Measurements from ENCODE around the gene LETM1. TPM values are rescaled to one million over a fixed set of nuclear protein-coding genes. Genes with fewer than 3 reads are reported as not detected.
A peak's percentile ranks its signal among the peaks of the same experiment; 100 is the strongest.

Gene LETM1
- 10 to 100 TPM; 25.7 to 30.7 TPM for polyA plus RNA-seq

GRCh38 chr4:1856071-1856942 is at the start of gene LETM1:
TSS of gene LETM1 (minus strand) at chr4:1856156. CDS start at chr4:1855950, 206 bp downstream.
- WGBS, 2 donors = 0% methylated on average over 97 to 107 of the region's 107 CpGs
- Histone ChIP-seq H3K27ac (ENCODE audit: low read depth in 2 of 2, low read length in 1 of 2) (peak within 1 kb of the TSS; percentile 88 to 89), H3K4me3 (ENCODE audit: low read depth in 1 of 2, low read length in 2 of 2) (peak within 1 kb of the TSS; percentile 82 to 85), H3K36me3 (ENCODE audit: control insufficient read depth in 2 of 2, insufficient read depth in 2 of 2, low read length in 1 of 2) (peaks cover 0 to 4% of the 10 kb centered on the region in 2 donors), H3K27me3 (ENCODE audit: control insufficient read depth in 1 of 2, insufficient read depth in 2 of 2, low read length in 2 of 2) (no peaks in the 10 kb centered on the region), H3K9me3 (ENCODE audit: control insufficient read depth in 2 of 2, insufficient read depth in 1 of 2, low read depth in 1 of 2, low read length in 1 of 2) (no peaks in the 10 kb centered on the region), H3K4me1 (ENCODE audit: control insufficient read depth in 2 of 2, insufficient read depth in 2 of 2, low read length in 1 of 2) (peaks cover 15 to 20% of the 10 kb centered on the region in 2 donors)

DNA sequence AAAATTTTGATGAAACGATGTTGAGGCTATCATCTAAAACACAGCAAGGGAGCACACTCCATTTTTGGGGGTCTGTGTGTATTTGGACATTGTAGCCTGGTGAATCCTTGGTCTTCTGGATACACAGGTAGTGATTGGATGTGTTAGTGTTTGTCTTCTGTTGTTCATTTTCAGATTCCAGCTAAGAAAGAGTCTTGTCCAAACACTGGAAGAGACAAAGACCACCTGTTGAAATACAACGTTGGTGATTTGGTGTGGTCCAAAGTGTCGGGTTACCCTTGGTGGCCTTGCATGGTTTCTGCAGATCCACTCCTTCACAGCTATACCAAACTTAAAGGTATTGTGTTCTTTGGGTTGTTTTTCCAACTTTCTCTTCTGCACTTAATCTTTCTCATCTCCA is 48.1 kb upstream of the LETM1 start:
- Histone ChIP-seq H3K36me3 (ENCODE audit: control insufficient read depth in 2 of 2, insufficient read depth in 2 of 2, low read length in 1 of 2) (peaks cover 0 to 11% of the 10 kb centered on the region in 2 donors), H3K27me3 (ENCODE audit: control insufficient read depth in 1 of 2, insufficient read depth in 2 of 2, low read length in 2 of 2) (no peaks in the 10 kb centered on the region), H3K9me3 (ENCODE audit: control insufficient read depth in 2 of 2, insufficient read depth in 1 of 2, low read depth in 1 of 2, low read length in 1 of 2) (no peaks in the 10 kb centered on the region), H3K27ac (ENCODE audit: low read depth in 2 of 2, low read length in 1 of 2) (no peak overlapping the region), H3K4me1 (ENCODE audit: control insufficient read depth in 2 of 2, insufficient read depth in 2 of 2, low read length in 1 of 2) (peaks cover 0 to 4% of the 10 kb centered on the region in 2 donors), H3K4me3 (ENCODE audit: low read depth in 1 of 2, low read length in 2 of 2) (no peak overlapping the region)
- WGBS, 2 donors = 78 to 85% methylated on average over 3 of the region's 3 CpGs

- H3K4me3 ChIP-seq (ENCODE audit: low read depth in 1 of 2, low read length in 2 of 2) = no peak overlapping the region
- no peaks in the 10 kb centered on the region for H3K4me1 ChIP-seq (ENCODE audit: control insufficient read depth in 2 of 2, insufficient read depth in 2 of 2, low read length in 1 of 2)
- H3K27ac ChIP-seq (ENCODE audit: low read depth in 2 of 2, low read length in 1 of 2) = peak overlapping the region in 1 of 2 donors; percentile 2
- peaks cover 0 to 11% of the 10 kb centered on the region in 2 donors for H3K36me3 ChIP-seq (ENCODE audit: control insufficient read depth in 2 of 2, insufficient read depth in 2 of 2, low read length in 1 of 2)
- WGBS, 2 donors = 86 to 88% methylated on average over 1 of the region's 1 CpG
- H3K9me3 ChIP-seq (ENCODE audit: control insufficient read depth in 2 of 2, insufficient read depth in 1 of 2, low read depth in 1 of 2, low read length in 1 of 2) = no peaks in the 10 kb centered on the region
- no peaks in the 10 kb centered on the region for H3K27me3 ChIP-seq (ENCODE audit: control insufficient read depth in 1 of 2, insufficient read depth in 2 of 2, low read length in 2 of 2)
These were observed 47.1 kb upstream of the LETM1 start for GRCh38 chr4:1903035-1903434.

GRCh38 chr4:1902243-1902642 is 46.3 kb upstream of the LETM1 start:
- Histone ChIP-seq H3K9me3 (ENCODE audit: control insufficient read depth in 2 of 2, insufficient read depth in 1 of 2, low read depth in 1 of 2, low read length in 1 of 2) (no peaks in the 10 kb centered on the region), H3K27me3 (ENCODE audit: control insufficient read depth in 1 of 2, insufficient read depth in 2 of 2, low read length in 2 of 2) (no peaks in the 10 kb centered on the region), H3K4me3 (ENCODE audit: low read depth in 1 of 2, low read length in 2 of 2) (no peak overlapping the region), H3K27ac (ENCODE audit: low read depth in 2 of 2, low read length in 1 of 2) (no peak overlapping the region), H3K36me3 (ENCODE audit: control insufficient read depth in 2 of 2, insufficient read depth in 2 of 2, low read length in 1 of 2) (peaks cover 0 to 11% of the 10 kb centered on the region in 2 donors), H3K4me1 (ENCODE audit: control insufficient read depth in 2 of 2, insufficient read depth in 2 of 2, low read length in 1 of 2) (no peaks in the 10 kb centered on the region)
- 84 to 92% methylated on average over 2 of the region's 2 CpGs for WGBS, 2 donors

GRCh38 chr4:1901127-1901526 is 45.2 kb upstream of the LETM1 start:
- 78 to 86% methylated on average over 6 of the region's 6 CpGs for WGBS, 2 donors
- Histone ChIP-seq H3K4me3 (ENCODE audit: low read depth in 1 of 2, low read length in 2 of 2) (no peak overlapping the region), H3K36me3 (ENCODE audit: control insufficient read depth in 2 of 2, insufficient read depth in 2 of 2, low read length in 1 of 2) (peaks cover 0 to 11% of the 10 kb centered on the region in 2 donors)

DNA sequence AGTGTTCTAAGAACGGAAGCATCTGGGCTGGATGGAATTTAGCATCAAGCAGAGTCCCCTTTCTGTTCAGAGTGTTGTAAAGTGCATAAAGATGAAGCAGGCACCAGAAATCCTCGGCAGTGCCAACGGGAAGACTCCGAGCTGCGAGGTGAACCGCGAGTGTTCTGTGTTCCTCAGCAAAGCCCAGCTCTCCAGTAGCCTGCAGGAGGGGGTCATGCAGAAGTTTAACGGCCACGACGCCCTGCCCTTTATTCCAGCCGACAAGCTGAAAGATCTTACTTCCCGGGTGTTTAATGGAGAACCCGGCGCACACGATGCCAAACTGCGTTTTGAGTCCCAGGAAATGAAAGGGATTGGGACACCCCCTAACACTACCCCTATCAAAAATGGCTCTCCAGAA is 44.7 kb upstream of the LETM1 start:
- H3K27ac ChIP-seq (ENCODE audit: low read depth in 2 of 2, low read length in 1 of 2) = no peak overlapping the region
- H3K9me3 ChIP-seq (ENCODE audit: control insufficient read depth in 2 of 2, insufficient read depth in 1 of 2, low read depth in 1 of 2, low read length in 1 of 2) = no peaks in the 10 kb centered on the region
- H3K4me1 ChIP-seq (ENCODE audit: control insufficient read depth in 2 of 2, insufficient read depth in 2 of 2, low read length in 1 of 2) = no peaks in the 10 kb centered on the region
- H3K27me3 ChIP-seq (ENCODE audit: control insufficient read depth in 1 of 2, insufficient read depth in 2 of 2, low read length in 2 of 2) = no peaks in the 10 kb centered on the region
- WGBS, 2 donors = 87 to 88% methylated on average over 16 of the region's 16 CpGs
- peaks cover 0 to 11% of the 10 kb centered on the region in 2 donors for H3K36me3 ChIP-seq (ENCODE audit: control insufficient read depth in 2 of 2, insufficient read depth in 2 of 2, low read length in 1 of 2)
- no peak overlapping the region for H3K4me3 ChIP-seq (ENCODE audit: low read depth in 1 of 2, low read length in 2 of 2)

More at GRCh38 chr4:1901127-1901526, 45.2 kb upstream of the LETM1 start:
- H3K27me3 ChIP-seq (ENCODE audit: control insufficient read depth in 1 of 2, insufficient read depth in 2 of 2, low read length in 2 of 2) = no peaks in the 10 kb centered on the region
- no peak overlapping the region for H3K27ac ChIP-seq (ENCODE audit: low read depth in 2 of 2, low read length in 1 of 2)
- H3K4me1 ChIP-seq (ENCODE audit: control insufficient read depth in 2 of 2, insufficient read depth in 2 of 2, low read length in 1 of 2) = no peaks in the 10 kb centered on the region
- no peaks in the 10 kb centered on the region for H3K9me3 ChIP-seq (ENCODE audit: control insufficient read depth in 2 of 2, insufficient read depth in 1 of 2, low read depth in 1 of 2, low read length in 1 of 2)

GRCh38 chr4:1900087-1900433 is 44.1 kb upstream of the LETM1 start:
- Histone ChIP-seq H3K4me1 (ENCODE audit: control insufficient read depth in 2 of 2, insufficient read depth in 2 of 2, low read length in 1 of 2) (no peaks in the 10 kb centered on the region), H3K27me3 (ENCODE audit: control insufficient read depth in 1 of 2, insufficient read depth in 2 of 2, low read length in 2 of 2) (no peaks in the 10 kb centered on the region), H3K27ac (ENCODE audit: low read depth in 2 of 2, low read length in 1 of 2) (no peak overlapping the region), H3K9me3 (ENCODE audit: control insufficient read depth in 2 of 2, insufficient read depth in 1 of 2, low read depth in 1 of 2, low read length in 1 of 2) (no peaks in the 10 kb centered on the region), H3K4me3 (ENCODE audit: low read depth in 1 of 2, low read length in 2 of 2) (no peak overlapping the region), H3K36me3 (ENCODE audit: control insufficient read depth in 2 of 2, insufficient read depth in 2 of 2, low read length in 1 of 2) (peaks cover 0 to 11% of the 10 kb centered on the region in 2 donors)

GRCh38 chr4:1899149-1900086 is 43.5 kb upstream of the LETM1 start:
- WGBS, 2 donors = 24% methylated on average over 15 of the region's 15 CpGs

DNA sequence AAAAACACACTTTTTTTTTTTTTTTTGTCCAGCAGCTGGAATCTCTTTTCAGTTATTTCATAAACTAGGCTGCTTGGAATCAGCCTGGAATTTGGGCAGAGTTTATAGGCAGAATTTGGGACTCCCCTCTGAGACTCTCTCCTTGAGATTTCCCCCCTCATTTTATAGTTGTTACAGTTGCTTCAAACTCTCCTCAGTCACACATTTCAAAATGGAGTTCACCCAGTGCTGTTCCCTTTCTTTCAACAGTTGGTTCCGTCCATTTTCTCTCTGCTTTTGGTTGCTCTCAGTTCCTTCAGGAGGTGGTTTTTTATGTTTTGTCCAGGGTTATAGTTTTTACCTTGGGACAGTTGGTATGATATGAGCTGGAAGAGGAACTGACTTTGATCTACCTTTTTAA is 42.7 kb upstream of the LETM1 start:
- no peaks in the 10 kb centered on the region for H3K9me3 ChIP-seq (ENCODE audit: control insufficient read depth in 2 of 2, insufficient read depth in 1 of 2, low read depth in 1 of 2, low read length in 1 of 2)
- H3K27me3 ChIP-seq (ENCODE audit: control insufficient read depth in 1 of 2, insufficient read depth in 2 of 2, low read length in 2 of 2) = no peaks in the 10 kb centered on the region
- no peak overlapping the region for H3K27ac ChIP-seq (ENCODE audit: low read depth in 2 of 2, low read length in 1 of 2)
- H3K4me1 ChIP-seq (ENCODE audit: control insufficient read depth in 2 of 2, insufficient read depth in 2 of 2, low read length in 1 of 2) = no peaks in the 10 kb centered on the region
- H3K36me3 ChIP-seq (ENCODE audit: control insufficient read depth in 2 of 2, insufficient read depth in 2 of 2, low read length in 1 of 2) = peaks cover 0 to 9% of the 10 kb centered on the region in 2 donors
- no peak overlapping the region for H3K4me3 ChIP-seq (ENCODE audit: low read depth in 1 of 2, low read length in 2 of 2)
- WGBS, 2 donors = 76 to 90% methylated on average over 1 of the region's 1 CpG

More at GRCh38 chr4:1899149-1900086, 43.5 kb upstream of the LETM1 start:
- Histone ChIP-seq H3K4me3 (ENCODE audit: low read depth in 1 of 2, low read length in 2 of 2) (no peak overlapping the region), H3K4me1 (ENCODE audit: control insufficient read depth in 2 of 2, insufficient read depth in 2 of 2, low read length in 1 of 2) (no peaks in the 10 kb centered on the region), H3K27me3 (ENCODE audit: control insufficient read depth in 1 of 2, insufficient read depth in 2 of 2, low read length in 2 of 2) (no peaks in the 10 kb centered on the region), H3K9me3 (ENCODE audit: control insufficient read depth in 2 of 2, insufficient read depth in 1 of 2, low read depth in 1 of 2, low read length in 1 of 2) (no peaks in the 10 kb centered on the region), H3K36me3 (ENCODE audit: control insufficient read depth in 2 of 2, insufficient read depth in 2 of 2, low read length in 1 of 2) (peaks cover 0 to 11% of the 10 kb centered on the region in 2 donors), H3K27ac (ENCODE audit: low read depth in 2 of 2, low read length in 1 of 2) (no peak overlapping the region)

Data from esophagus (tissue), 2 donors.